Hematopoietic multipotent progenitor cell treated with erythropoietin and hydrocortisone succinate and interleukin-3 and kit ligand, for 4 days (in vitro differentiated cells): Measurements from ENCODE around the gene CNBD2.
"Not testable (repeated sequence)": the region's sequence is repeated elsewhere in the genome, so short reads cannot be mapped to it uniquely, and the experiment has no call there.

ENCODE experiments used
- DNase-seq: peaks from one replicate; pipeline ENCODE4 v3.0.0-alpha.2; 2015

The CNBD2 gene

GRCh38 chr20:36028106-36028808 lies 59.9 kb downstream of the CNBD2 start:
- DNase-seq = no peak

GRCh38 chr20:36030149-36030548 lies 61.8 kb downstream of the CNBD2 start:
- no peak for DNase-seq

DNA sequence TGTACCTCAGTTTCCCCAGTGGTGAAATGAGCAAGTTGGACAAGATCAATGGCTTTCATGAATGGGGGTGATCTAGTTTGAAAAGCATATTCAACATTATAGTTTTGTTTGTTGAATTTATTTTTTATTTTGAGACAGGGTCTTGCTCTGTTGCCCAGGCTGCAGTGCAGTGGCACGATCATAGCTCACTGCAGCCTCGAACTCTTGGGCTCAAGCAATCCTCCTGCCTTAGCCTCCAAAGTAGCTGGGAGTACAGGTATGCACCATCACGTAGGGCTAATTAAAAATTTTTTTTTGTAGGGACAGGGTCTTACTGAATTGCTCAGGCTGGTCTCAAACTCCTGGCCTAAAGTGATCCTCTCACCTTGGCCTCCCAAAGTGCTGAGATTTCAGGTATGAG lies 63.4 kb downstream of the CNBD2 start:
- no peak for DNase-seq

GRCh38 chr20:36034875-36035274 lies 66.5 kb downstream of the CNBD2 start:
- no peak for DNase-seq

- DNase-seq = no peak
Observed at GRCh38 chr20:36035745-36036144, 67.4 kb downstream of the CNBD2 start.

DNA sequence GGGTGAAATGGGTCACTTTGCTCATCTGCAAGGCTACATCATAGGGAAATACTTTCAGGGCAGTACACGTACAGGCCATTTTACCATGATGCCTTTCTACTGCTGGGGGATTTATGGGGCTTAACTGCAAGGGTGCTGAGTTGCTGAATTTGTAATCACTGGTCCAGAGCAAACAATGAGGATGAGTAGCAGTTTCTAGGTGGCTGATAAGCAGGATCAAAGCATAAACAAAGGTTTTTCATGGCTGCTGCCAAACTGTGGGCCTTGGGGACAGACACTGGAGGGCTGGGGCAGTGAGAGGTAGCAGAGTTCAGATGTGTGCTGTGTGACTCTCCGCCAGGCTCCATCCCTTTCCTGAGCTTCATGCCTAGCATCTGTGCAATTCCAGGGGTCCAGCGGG lies 68.3 kb downstream of the CNBD2 start:
- DNase-seq = no peak

- DNase-seq = no peak
Observed at GRCh38 chr20:36040571-36040970, 72.2 kb downstream of the CNBD2 start.

DNA sequence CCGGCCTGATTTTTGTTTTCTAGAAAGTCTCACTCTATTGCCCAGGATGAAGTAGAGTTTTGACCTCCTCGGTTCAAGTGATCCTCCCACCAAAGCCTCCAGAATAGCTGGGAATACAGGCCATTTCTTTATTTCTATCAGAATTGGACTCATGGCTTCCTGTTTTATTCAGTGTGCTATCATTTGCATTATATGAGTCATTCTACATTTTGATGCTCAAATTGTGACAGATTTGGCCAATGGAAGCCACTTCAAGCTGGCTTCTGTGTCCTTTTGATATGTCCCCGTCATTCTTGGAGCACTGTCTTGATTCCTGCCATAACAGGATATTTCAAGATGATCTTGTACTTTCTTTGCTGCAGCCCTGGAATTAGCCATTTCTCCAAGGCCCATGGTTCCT lies 75.1 kb downstream of the CNBD2 start:
- no peak for DNase-seq

DNA sequence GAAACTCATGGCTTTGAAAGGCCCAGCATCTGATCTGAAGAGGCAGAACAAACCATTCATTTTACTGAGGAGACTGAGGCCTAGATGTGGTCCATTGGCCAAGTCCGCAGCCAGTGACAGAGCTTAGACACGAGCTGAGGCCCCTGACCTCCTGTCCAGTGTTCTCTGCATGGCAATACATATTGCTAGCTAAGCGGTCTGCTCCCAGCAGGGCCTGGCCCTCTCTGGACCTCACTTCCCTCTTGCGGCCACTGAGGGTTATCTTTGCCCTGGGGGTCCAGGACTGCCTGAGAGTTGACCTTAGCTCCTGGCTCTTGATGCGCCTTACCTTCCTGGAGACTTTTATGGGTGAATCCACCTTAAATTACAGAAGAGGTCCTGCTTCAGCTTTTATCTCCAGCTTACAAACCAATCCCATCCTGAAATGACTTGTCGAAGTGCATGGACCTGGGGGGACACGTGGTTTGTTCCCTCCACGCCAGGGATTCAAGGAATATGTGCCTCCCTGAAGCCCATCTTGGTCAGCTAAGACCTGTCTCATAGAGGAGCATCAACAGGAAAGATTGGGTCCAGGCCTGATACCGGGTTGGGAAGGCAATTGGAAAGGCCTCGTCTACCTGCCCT lies 75.6 kb downstream of the CNBD2 start:
- DNase-seq = no peak

DNA sequence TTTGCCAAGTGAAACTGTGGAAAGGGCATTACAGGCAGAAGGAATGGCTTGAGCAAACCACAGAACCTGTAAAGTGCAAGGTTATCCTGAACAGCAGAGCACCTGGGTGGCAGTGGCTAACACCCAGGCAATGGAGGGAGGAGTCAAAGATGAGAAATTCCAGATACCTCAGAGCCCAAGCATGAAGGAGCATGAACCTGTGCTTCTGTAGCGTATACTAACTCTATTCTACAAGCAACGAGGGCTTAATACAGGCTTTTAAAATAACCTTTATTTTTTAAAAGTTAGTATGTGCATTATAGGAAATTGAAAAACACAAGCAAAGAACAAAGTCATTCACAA lies 77.0 kb downstream of the CNBD2 start:
- no peak for DNase-seq

DNA sequence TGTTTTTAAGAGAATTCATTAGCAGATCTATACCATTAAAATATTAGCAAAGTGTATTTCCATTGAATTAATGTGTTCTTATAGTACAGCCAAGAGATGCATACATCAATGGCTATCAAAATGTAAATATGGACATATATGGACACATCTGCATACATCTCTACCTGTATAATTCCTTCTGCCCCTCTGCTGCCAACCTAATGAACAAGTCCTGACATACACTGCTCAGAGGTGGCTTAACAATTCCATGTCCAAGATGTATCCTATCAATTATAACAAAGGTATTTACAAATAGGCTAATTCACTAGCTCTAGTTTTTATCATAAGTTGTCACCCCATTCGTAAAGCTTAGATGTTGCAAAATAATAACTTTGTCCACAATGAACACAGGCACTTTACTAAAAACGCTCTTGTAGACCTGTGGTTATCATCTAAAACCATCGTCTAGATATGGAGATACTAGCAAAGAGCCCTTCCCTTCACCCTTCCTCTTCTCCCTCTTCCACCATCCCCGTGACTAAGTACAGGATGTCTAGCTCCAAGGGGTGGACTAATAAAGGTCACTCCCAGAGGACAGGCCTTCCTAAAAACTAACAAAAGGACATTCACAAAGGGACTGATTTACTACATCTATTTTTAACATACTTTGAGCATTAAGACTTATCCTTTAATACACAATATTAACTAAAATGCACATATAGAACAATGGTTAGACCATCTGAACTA lies 77.8 kb downstream of the CNBD2 start:
- not testable (repeated sequence) for DNase-seq

DNA sequence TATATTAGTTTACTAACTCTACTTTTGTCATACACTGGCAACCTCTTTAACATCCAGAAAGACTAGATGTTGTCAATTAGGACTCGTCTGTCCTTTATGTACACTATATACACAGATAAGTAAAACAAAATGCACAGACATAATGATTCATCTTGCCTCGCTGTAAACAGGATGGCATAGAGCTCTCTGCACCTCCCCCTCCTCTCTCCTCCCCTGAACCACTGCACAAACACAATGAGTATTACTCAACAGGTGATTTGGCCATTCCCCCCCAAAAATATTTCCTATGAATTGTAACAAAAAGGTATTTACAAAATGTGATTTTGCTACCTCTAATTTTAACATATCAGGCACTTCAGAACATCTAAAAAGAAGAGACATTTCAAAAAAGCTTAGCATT lies 81.0 kb downstream of the CNBD2 start:
- DNase-seq = not testable (repeated sequence)

DNA sequence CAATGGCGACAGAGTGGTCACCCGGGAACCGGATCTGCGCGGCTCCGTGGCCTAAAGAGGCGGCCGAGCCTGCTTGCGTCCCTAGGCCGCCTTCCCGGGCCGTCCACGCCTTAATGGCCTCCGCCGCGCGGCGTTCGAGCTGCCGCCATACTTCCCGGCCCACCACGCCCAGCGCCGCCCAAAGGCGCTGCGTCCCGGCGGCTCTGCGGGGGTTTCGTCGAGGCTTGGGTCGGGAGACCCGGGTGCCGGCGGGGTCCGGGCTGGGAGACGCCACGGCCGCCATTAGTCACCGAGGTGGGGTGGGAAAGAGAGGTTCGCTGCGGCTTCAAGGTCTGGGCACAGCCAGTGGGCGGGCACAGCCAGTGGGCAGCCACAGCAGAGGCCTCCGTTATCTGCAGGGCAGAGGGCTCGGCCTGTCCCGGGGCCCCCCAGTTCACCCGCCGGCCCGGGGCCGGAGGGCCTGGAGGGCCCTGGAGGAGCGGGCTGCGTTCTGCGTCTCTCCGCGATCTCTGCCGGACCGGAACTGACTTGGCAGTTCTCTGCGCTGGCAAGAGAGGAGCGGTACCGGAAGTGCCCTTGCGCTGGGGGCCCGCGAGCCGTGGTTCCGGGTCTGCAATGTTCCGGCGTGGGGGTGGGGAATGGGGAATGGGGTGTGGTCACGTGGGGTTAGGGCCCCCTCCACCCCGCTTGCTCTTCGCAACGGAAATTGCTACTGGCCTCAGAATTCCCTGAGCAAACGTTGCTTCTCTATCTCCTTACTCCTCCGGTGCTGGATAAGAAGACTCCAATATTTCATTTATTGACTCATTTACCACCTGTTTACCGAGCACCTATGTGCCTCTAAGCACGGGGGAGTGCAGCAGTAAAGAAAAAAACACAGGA lies 82.3 kb downstream of the CNBD2 start:
- DNase-seq = peak; percentile 97

DNA sequence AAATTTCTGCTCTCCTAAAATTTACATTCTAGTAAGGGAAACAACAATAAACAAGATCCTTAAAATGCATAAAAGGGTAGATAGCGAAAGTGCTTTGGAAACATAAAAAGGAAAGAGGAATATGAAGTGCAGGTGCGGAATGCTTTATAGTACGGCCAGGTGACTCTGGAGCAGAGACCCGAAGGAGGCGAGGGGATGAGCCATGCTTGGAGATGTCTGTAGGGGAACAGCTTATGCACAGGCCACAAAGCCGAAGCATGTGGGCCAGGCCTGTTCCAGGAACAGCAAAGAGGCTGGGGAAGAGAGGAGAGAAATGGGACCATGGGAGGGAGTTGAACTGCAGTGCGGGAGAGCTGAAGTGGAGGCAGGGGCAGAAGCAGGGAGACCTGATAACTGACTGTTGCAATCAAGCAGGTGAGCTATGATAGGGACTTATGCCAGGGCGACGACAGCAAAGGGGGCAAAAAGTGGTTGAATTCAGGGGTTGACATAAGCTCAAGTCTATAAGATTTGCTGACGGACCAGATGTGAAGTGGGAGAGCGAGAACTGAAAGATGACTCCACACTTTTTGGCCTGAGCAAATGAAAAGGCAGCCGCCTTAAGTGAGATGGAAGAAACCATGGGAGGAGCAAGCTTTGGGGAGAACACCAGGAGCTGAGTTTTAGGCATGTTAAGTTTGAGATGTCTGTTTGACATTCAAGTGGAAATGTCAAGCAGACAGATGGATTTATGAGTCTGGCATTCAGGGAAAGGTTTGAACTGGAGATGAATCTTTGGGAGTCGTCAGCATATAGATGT lies 83.1 kb downstream of the CNBD2 start:
- peak; percentile 31 for DNase-seq

DNA sequence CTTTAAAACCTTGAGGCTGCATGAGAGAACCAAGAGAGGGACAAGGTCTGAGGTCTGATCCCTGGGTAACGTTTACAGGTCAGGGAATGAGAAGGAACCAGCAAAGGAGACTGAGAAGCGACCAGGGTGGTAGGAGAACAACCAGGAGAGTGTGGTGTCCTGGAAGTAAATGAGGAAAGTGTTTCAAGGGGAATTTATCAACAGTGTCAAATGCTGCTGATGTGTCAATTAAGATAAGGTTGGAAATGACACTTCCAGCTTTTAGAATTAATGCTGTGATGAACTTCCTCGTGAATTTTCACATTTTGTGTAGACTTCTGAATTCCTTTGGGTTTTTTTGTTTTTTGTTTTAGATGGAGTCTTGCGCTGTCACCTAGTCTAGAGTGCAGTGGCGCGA lies 83.7 kb downstream of the CNBD2 start:
- no peak for DNase-seq

DNA sequence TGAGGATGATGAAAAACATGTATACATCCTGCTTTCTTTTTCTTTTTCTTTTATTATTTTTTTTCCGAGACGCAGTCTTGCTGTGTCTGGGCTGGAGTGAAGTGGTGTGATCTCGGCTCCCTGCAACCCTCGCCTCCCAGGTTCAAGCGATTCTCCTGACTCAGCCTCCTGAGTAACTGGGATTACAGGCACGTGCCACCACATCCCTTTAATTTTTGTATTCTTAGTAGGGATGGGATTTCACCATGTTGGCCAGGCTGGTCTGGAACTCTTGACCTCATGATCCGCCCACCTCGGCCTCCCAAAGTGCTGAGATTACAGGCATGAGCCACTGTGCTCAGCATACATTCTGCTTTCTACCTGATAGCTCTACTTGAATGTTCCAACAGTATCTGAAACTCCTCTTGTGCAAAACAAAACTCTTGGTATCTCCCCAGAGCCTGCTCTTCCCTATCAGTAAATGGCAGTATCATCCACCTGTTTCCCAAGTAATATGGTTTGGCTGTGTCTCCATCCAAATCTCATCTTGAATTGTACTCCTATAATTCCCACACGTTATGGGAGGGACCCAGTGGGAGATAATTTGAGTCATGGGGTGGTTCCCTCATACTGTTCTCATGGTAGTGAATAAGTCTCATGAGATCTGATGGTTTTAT lies 85.6 kb downstream of the CNBD2 start:
- DNase-seq = not testable (repeated sequence)

- DNase-seq = no peak
Observed at GRCh38 chr20:36055145-36055544, 86.8 kb downstream of the CNBD2 start.

- DNase-seq = no peak
Observed at GRCh38 chr20:36060676-36061075, 92.3 kb downstream of the CNBD2 start.

DNA sequence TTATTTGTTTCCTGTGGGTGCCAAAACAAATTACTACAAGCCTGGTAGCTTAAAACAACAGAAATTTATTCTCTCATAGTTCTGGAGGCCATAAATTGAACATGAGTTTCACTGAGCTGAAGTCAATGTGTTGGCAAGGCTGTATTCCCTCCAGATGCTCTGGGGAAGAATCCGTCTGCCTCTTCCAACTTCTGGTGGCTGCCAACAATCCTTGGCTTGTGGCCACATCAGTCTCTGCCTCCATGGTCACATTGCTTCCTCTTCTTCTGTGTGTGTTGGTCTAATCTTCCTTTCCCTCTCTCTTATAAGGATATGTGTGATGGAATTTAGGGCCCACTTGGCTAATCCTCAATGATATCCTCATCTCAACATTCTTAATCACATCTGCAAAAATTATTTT lies 93.4 kb downstream of the CNBD2 start:
- DNase-seq = no peak

- DNase-seq = no peak
Observed at GRCh38 chr20:36062799-36063198, 94.4 kb downstream of the CNBD2 start.

- no peak for DNase-seq
Observed at GRCh38 chr20:36063916-36064657, 95.7 kb downstream of the CNBD2 start.
